ENCODE data around the gene CTCF. TPM values are rescaled to one million over a fixed set of nuclear protein-coding genes. Genes with fewer than 3 reads are reported as not detected.
"Not testable (repeated sequence)": the region's sequence is repeated elsewhere in the genome, so short reads cannot be mapped to it uniquely, and the experiment has no call there.

Gene CTCF, protein sequence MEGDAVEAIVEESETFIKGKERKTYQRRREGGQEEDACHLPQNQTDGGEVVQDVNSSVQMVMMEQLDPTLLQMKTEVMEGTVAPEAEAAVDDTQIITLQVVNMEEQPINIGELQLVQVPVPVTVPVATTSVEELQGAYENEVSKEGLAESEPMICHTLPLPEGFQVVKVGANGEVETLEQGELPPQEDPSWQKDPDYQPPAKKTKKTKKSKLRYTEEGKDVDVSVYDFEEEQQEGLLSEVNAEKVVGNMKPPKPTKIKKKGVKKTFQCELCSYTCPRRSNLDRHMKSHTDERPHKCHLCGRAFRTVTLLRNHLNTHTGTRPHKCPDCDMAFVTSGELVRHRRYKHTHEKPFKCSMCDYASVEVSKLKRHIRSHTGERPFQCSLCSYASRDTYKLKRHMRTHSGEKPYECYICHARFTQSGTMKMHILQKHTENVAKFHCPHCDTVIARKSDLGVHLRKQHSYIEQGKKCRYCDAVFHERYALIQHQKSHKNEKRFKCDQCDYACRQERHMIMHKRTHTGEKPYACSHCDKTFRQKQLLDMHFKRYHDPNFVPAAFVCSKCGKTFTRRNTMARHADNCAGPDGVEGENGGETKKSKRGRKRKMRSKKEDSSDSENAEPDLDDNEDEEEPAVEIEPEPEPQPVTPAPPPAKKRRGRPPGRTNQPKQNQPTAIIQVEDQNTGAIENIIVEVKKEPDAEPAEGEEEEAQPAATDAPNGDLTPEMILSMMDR
- total RNA-seq (2014; rRNA removed; shearing (Covaris generic)), result 25.9 and 26.4 TPM in 2 replicates
- polyA plus RNA-seq (2015; cell fraction: cytosol; rRNA removed), result 31.7 and 39.3 TPM in 2 replicates
- polyA plus RNA-seq (2015; cell fraction: nucleus; rRNA removed), result 16.9 and 20.4 TPM in 2 replicates

DNA sequence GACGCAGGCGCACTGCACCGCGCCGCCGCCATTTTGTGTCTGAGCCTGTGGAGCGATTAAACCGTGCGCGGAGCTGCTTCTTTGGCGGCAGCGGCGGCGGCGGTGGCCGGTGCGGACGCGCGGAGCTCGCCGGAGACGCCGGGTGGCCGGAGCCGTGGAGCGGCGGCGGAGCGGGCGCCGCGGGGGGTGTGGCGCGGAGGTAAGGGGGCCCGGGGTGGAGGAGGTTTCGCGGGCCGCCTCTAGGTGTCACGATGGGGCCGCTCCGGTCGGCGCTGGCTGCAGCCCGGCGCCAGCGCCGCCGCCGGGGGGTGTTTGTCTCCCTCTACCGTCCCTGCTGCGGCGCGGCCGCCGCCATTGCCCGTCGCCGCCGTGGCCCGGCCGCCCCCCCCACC lies at the start of gene CTCF:
Gene CTCF (plus strand): TSS at position 1 of the 392 bp plus-strand sequence. CDS start 48,307 bp downstream, outside the sequence.
- peak; percentile 70 for DNase-seq (ENCODE audit: low read depth, low spot score)

DNA sequence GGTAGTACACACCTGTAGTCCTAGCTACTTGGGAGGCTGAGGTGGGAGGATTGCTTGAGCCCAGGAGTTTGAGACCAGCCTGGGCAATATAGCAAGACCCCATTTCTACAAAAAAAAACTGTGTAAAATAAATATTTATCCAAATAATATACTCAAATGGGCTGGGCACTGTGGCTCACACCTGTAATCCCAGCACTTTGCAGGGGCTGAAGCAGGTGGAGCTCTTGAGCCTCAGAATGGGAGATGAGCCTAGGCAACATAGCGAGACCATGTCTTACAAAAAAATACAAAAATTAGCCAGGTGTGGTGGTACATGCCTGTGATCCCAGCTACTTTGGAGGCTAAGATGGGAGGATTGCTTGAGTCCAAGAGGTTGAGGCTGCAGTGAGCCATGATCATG lies 48.4 kb upstream of the CTCF start:
- in situ Hi-C loops (cut with HindIII; ENCODE audit: low pct_unique_long_range_greater_than_20kb, low sequenced_read_pairs); DNase-seq (ENCODE audit: low read depth, low spot score): not testable (repeated sequence)

More for the DNA sequence above, at the start of gene CTCF:
- in situ Hi-C loops (cut with HindIII; ENCODE audit: low pct_unique_long_range_greater_than_20kb, low sequenced_read_pairs), result no loop called here

DNA sequence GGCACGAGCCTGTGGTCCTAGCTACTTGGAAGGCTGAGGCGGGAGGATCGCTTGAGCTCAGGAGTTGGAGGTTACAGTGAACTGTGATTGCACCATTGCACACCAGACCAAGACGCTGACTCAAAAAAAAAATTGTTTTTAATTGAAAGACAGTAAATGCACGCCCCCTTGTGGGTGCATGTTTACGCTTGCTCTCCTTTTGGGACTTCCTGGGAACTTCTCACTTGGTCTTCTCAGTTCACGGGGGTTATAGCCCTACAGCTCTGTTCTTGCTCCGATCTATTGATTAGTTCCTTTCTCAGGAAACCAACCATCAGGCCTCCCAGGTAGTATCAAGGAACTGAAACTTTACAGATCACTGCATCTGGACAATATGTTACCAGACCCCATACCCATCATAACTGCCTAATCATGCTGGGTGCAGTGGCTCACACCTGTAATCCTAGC lies 47.9 kb upstream of the CTCF start:
- DNase-seq (ENCODE audit: low read depth, low spot score), result peak; percentile 89
- in situ Hi-C loops (cut with HindIII; ENCODE audit: low pct_unique_long_range_greater_than_20kb, low sequenced_read_pairs), result no loop called here

DNA sequence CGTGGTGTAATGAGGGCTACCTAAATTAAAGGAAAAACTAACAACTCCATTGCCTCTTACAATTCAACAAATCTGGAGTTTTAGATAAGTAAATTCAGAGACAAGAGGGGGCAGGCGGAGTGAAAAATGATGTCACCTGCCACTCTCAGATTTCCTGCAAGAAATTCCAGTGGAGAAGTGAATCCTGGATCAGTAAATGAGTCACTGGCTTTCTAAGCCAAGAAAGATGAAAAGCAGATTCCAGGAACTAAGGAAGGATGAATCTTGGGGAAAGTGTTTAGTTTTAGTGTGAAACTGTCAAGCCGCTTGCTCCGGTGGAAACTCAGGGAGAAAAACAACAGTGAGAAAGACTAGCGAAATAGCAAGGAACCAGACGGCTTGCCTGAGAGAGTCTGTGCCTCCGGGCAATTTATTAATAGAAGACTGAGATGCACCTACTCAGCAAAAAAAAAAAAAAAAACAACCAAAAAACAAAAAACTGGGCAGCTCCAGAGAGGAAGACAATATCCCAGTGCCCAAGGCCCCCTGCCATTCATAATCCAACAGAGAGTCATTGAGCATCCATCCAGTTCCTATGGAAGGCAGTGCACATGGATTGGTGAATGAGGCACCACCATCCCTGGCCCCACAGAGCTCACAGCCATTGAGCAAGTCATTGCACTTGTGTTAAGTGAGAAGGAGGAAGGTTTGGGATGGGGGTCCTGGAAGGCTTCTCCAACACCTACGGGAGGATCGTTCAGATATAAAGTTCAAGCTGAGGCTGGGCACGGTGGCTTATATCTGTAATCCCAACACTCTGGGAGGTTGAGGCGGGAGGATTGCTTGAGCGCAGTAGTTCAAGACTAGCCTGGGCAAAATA lies 45.8 kb upstream of the CTCF start:
- no peak for DNase-seq (ENCODE audit: low read depth, low spot score)
- in situ Hi-C loops (cut with HindIII; ENCODE audit: low pct_unique_long_range_greater_than_20kb, low sequenced_read_pairs), result no loop called here

DNA sequence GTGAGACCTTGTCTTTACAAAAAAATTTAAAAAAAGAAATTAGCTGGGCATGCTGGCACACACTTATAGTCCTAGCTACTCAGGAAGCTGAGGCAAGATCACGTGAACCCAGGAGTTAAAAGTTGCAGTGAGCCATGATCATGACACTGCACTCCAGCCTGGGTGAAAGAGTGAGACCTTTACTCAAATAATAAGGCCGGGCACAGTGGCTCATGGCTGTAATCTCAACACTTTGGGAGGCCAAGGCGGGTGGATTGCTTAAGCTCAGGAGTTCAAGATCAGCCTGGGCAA lies 45.2 kb upstream of the CTCF start:
- no peak for DNase-seq (ENCODE audit: low read depth, low spot score)
- in situ Hi-C loops (cut with HindIII; ENCODE audit: low pct_unique_long_range_greater_than_20kb, low sequenced_read_pairs), result no loop called here

DNA sequence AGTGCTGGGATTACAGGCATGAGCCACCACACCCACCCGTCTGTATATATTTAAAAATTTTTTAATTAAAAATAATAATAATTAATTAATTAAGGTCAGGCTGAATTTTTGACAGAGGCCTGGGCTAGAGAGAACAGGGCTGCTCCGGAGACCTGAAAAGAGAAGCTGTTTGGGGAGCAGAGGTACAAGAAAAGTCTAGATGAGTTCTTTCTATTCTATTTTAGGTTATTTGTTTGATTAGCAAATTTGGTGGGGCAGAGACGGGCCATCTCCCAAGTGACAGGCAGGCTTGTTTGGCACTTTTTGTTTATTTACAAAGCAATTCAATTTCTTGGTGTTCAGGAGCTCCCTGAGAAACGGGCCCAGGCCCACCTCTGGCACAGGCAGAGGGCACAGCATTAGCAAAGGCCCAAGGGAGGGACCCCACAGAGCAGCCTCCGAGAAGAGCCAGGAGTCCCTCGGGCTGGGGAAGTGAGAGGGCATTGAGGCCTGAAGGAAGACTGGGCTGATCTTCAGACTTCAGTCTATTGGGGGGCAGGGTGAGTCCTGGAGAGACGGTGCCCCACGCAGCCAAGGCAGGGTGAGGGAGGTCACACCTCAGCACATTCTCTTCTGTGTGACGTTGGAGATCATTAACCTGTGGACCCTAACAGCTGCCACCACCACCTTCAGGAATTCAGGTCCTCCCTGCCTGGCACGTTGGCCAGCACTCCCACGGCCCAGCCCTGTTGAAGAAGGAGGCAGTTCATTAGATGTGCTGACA lies 44.5 kb upstream of the CTCF start:
- in situ Hi-C loops (cut with HindIII; ENCODE audit: low pct_unique_long_range_greater_than_20kb, low sequenced_read_pairs), result no loop called here
- no peak for DNase-seq (ENCODE audit: low read depth, low spot score)

DNA sequence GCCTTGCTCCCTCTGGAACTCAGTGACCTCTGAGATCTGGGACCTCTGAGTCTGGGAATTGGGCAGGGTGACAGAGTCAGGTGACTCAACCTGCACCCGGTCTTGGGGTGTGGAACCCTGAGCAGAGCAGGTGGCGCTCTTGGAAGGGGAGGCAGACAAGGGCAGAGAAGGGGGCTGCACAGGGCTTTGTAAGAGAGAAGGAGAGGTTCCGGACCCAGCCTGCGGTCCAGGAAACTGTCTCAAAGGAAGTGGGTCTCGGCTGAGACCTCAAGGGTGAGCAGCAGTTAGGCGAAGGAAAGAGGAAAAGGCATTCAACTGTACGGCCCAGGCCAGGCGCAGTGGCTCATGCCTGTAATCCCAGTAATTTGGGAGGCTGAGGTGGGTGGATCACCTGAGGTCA lies 43.6 kb upstream of the CTCF start:
- in situ Hi-C loops (cut with HindIII; ENCODE audit: low pct_unique_long_range_greater_than_20kb, low sequenced_read_pairs), result no loop called here

DNA sequence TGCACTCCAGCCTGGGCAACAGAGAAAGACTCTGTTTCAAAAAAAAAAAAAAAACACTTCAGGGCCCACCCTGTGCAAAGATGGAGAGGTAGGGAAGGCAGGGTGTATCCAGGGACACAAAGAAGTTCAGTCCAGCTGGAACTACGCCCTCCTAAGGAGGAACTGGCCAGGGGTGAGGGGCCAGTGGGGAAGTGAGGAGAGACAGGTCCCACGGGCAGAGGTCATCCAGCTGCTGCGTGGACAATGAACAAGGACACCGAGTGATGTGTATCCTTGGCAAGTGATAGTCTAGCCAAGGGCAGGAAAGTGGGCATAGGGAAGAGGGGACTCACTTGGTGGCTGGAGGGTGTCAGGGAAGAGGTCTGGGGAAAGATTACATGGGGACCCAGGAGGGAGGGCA lies 43.1 kb upstream of the CTCF start:
- no peak for DNase-seq (ENCODE audit: low read depth, low spot score)
- in situ Hi-C loops (cut with HindIII; ENCODE audit: low pct_unique_long_range_greater_than_20kb, low sequenced_read_pairs), result no loop called here

More for the DNA sequence above, 43.6 kb upstream of the CTCF start:
- DNase-seq (ENCODE audit: low read depth, low spot score), result no peak

DNA sequence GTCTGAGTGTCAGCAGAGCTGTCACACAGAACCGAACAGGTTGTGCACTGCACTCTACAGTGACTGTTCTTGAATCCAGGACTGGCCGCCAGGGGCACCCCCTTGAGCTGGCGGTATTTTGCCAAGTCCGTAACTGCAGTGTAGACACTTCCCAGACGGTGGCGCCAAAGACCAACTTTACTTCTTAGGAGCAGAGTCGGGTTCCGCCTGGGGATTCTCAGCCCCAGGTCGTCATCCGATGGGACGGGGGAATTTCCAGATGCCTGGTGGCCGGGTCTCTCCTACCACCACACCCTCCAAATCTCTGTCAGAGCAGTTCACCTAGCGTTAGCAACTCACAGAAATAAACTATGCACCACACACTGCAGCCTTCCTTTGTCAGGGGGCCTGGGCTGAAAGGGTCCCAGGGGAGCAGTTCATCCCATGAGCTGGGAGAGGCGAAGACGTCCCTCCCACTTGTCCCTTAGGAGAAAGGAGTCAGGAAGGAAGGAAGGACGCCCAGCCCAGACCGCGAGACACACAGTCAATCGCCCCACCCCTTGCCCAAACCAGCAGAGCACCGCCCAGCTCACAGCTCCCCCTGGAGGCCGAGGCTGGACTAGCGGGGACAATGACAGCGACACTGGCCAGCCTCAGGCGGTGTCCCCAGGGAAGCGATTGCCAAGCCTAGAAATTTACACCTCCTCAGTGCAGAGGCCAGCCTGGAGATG lies 41.1 kb upstream of the CTCF start:
- in situ Hi-C loops (cut with HindIII; ENCODE audit: low pct_unique_long_range_greater_than_20kb, low sequenced_read_pairs), result no loop called here
- DNase-seq (ENCODE audit: low read depth, low spot score), result peak; percentile 94

DNA sequence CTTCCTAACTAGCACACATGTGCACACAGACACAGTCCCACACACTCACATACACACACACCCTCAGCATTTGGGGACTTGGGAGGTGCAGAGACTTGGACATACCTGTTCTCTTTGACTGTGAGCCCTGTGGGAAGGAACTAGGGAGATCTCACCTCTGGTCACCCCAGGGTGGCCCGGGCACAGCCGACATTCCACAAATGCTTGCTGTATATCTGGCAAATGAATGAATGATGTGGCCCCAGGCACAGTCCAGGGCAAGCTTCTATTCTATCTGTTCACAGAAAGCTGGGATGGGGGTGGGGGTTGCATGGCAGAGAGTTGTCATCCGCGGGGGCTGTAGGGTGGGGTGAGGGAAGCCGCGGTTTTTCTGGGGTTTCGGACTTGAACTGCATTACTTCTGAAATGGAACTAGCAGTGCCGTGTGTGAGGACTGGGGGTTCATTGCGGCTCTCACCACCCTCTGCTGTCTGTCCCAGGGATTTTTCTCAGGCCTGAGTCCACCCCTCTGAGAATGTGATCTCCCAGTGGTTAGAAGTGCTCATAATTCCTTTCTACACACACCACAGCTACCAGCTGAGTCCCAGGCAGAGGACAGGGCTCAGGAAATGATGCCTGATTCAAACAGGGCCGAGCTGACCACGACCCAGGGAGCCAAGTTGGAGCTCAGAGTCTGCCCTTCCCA lies 37.0 kb upstream of the CTCF start:
- DNase-seq (ENCODE audit: low read depth, low spot score), result no peak
- in situ Hi-C loops (cut with HindIII; ENCODE audit: low pct_unique_long_range_greater_than_20kb, low sequenced_read_pairs), result no loop called here

DNA sequence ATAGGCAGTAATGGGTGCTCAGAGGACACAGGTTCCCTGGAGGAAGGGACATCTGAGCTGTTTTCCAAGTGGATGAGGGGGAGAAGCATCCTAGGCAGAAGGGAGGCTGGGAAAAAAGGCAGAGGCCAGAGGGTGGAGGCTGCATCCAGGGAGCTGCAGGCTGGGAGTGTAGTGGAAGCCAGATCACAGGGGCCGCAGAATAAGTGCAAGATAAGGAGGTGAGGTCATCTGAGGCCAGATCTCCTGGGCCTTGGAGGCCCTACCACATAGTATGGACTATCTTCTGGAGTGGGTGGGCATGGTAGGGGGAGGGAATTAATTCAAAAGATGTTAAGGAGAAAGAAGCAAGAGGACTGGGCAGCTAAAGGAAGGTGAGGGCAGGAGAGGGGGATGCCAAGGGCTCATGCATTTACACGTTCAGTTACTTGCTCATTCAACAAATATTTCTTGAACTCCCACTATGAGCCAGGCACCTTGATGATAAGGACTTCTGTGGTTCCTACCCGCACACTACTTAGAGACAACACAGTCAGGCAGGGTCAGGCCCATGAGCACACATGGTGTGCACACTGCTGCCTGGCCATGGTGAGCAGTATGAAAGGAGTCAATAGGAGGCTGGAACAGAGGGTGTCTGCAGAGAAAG lies 36.1 kb upstream of the CTCF start:
- in situ Hi-C loops (cut with HindIII; ENCODE audit: low pct_unique_long_range_greater_than_20kb, low sequenced_read_pairs), result no loop called here
- no peak for DNase-seq (ENCODE audit: low read depth, low spot score)

DNA sequence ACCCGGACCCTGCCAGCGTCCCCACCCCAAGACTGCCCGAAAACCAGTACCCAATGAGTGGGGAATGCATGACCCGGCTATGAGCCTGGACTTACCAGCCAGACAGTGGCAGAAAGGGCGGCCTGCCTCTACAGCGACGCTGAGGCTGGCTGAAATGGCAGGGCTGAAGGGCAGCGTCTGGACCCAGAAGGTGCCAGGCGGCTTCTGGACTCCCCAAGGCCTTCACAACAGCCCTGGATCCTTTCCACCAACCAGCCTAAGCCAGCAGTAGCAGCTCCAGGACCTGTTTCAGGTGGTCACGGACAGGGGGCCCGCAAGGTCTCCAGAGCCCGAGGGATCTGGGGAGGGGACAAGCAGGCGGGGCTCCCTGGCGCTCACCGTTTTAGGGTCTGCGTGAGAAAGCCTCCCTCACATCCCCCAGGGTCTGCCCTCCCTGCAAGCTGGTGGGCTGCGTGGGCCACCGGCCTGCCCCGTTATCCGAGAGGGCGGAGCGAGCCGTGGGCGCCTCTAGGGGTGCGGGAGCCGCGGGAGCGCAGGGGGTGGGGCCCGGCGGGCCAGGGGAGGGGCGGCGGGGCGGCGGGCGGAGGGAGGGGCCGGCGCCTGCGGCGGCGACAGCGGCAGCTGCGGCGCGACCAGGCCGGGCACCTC lies 34.0 kb upstream of the CTCF start, which contains the start of gene RIPOR1:
Gene RIPOR1 (plus strand): TSS at position 608 of the 648 bp plus-strand sequence. CDS start 9,618 bp downstream, outside the sequence.
- in situ Hi-C loops (cut with HindIII; ENCODE audit: low pct_unique_long_range_greater_than_20kb, low sequenced_read_pairs), result no loop called here
- DNase-seq (ENCODE audit: low read depth, low spot score), result peak; percentile 8

DNA sequence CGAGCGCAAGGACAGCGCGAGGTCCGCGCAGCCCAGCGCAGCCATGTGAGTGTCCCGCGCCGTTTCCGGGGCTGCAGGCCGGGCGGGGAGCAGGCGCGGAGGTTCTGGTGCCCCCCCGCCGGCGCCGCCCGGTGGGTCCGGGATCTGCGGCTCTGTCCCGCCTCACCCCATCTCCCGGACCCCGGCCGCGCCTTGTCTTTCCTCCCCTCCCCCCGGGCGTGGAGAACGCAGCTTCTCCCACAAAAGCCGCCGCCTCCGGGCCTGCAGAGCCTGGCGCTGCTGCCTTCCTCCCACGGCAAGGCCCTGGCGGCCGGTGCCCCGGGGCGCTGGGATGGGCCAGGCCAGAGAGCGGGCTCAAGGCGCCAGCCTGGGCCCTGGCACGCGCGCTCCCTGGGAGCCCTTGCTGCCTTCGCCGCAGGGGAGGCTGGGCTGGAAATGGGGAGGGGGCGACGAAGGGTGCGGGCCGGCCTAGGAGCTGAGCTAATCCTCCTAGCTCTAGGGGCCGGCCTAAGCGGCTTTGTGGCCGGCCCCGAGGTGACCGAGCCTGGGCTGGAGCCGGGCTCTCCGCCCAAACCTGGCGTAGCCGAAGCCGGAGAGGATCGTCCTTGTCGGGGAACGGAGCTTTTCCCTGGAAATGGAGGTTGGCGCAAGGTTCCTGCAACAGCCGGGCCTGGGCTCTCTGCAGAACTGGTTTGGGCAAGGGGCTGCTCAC lies 33.3 kb upstream of the CTCF start:
- DNase-seq (ENCODE audit: low read depth, low spot score), result peak; percentile 28
- in situ Hi-C loops (cut with HindIII; ENCODE audit: low pct_unique_long_range_greater_than_20kb, low sequenced_read_pairs), result no loop called here

DNA sequence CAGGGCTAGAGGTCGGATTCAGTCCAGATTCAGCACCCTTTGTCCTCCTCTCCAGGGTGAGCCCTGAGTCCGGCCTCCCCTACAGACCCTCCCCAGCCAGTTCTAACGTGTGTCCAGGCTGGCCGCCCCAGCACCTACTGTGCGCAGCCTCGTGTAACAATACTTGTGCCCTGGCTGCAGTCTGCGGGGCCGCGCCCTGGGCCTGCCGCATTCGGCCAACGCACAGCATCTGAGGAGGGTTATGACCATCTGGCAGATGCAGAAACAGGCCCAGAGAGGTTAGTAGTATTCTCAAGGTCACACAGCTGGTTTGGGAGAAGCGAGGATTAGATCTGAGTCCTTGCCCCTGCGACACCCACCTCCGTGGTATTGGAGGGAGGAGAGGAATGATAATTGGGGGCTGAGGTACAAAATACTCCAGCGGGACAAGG lies 32.7 kb upstream of the CTCF start:
- in situ Hi-C loops (cut with HindIII; ENCODE audit: low pct_unique_long_range_greater_than_20kb, low sequenced_read_pairs), result no loop called here
- DNase-seq (ENCODE audit: low read depth, low spot score), result no peak
